ENCODE data around the gene ATP8A1.
"Not testable (repeated sequence)": the region's sequence is repeated elsewhere in the genome, so short reads cannot be mapped to it uniquely, and the experiment has no call there.

ATP8A1 gene

GRCh38 chr4:42391355-42391664 is 265.6 kb downstream of the ATP8A1 start:
- Histone ChIP-seq H3K9me3 (ENCODE audit: severe bottlenecking) (no peaks in the 10 kb centered on the region), H3K27me3 (ENCODE audit: insufficient read depth, low read depth, severe bottlenecking) (no peaks in the 10 kb centered on the region), H3K4me3 (ENCODE audit: low read depth, low read length) (no peak overlapping the region), H3K27ac (no peak overlapping the region), H3K36me3 (no peaks in the 10 kb centered on the region)
- TF ChIP-seq CTCF (IDR thresholded peaks at IDR 0.05; ENCODE audit: low read depth, low read length) = no peak
- no peak for DNase-seq

GRCh38 chr4:42390622-42391354 is 266.1 kb downstream of the ATP8A1 start:
- no peak overlapping the region for H3K4me3 ChIP-seq (ENCODE audit: low read depth, low read length)
- no peak for TF ChIP-seq CTCF (IDR thresholded peaks at IDR 0.05; ENCODE audit: low read depth, low read length)
- no peak overlapping the region for H3K27ac ChIP-seq
- H3K36me3 ChIP-seq = no peaks in the 10 kb centered on the region
- DNase-seq = no peak
- no peaks in the 10 kb centered on the region for H3K9me3 ChIP-seq (ENCODE audit: severe bottlenecking)
- H3K27me3 ChIP-seq (ENCODE audit: insufficient read depth, low read depth, severe bottlenecking) = no peaks in the 10 kb centered on the region

GRCh38 chr4:42385516-42385915 is 271.4 kb downstream of the ATP8A1 start:
- no peak for TF ChIP-seq CTCF (IDR thresholded peaks at IDR 0.05; ENCODE audit: low read depth, low read length)
- Histone ChIP-seq H3K36me3 (no peaks in the 10 kb centered on the region), H3K4me3 (ENCODE audit: low read depth, low read length) (no peak overlapping the region), H3K27ac (no peak overlapping the region), H3K27me3 (ENCODE audit: insufficient read depth, low read depth, severe bottlenecking) (no peaks in the 10 kb centered on the region), H3K9me3 (ENCODE audit: severe bottlenecking) (no peaks in the 10 kb centered on the region)
- DNase-seq = no peak

GRCh38 chr4:42381666-42382065 is 275.2 kb downstream of the ATP8A1 start:
- Histone ChIP-seq H3K9me3 (ENCODE audit: severe bottlenecking) (no peaks in the 10 kb centered on the region), H3K4me3 (ENCODE audit: low read depth, low read length) (no peak overlapping the region), H3K36me3 (no peaks in the 10 kb centered on the region), H3K27ac (no peak overlapping the region), H3K27me3 (ENCODE audit: insufficient read depth, low read depth, severe bottlenecking) (no peaks in the 10 kb centered on the region)
- no peak for DNase-seq
- no peak for TF ChIP-seq CTCF (IDR thresholded peaks at IDR 0.05; ENCODE audit: low read depth, low read length)

- H3K4me3 ChIP-seq (ENCODE audit: low read depth, low read length) = no peak overlapping the region
- no peak for TF ChIP-seq CTCF (IDR thresholded peaks at IDR 0.05; ENCODE audit: low read depth, low read length)
- H3K27ac ChIP-seq = no peak overlapping the region
- no peak for DNase-seq
- no peaks in the 10 kb centered on the region for H3K27me3 ChIP-seq (ENCODE audit: insufficient read depth, low read depth, severe bottlenecking)
- H3K9me3 ChIP-seq (ENCODE audit: severe bottlenecking) = no peaks in the 10 kb centered on the region
- no peaks in the 10 kb centered on the region for H3K36me3 ChIP-seq
Observed at GRCh38 chr4:42377497-42377896, 279.4 kb downstream of the ATP8A1 start.

GRCh38 chr4:42372303-42372702 is 284.6 kb downstream of the ATP8A1 start:
- not testable (repeated sequence) for H3K27me3 ChIP-seq (ENCODE audit: insufficient read depth, low read depth, severe bottlenecking); H3K4me3 ChIP-seq (ENCODE audit: low read depth, low read length); DNase-seq; H3K9me3 ChIP-seq (ENCODE audit: severe bottlenecking); H3K36me3 ChIP-seq; H3K27ac ChIP-seq

All from WERI-Rb-1 (cell line).